ENCODE data around the gene NRM.
"Not testable (repeated sequence)": the region's sequence is repeated elsewhere in the genome, so short reads cannot be mapped to it uniquely, and the experiment has no call there.

GRCh38 chr6:30723843-30724741 is 33.3 kb upstream of the NRM start:
- not testable (repeated sequence) for TF ChIP-seq CTCF (IDR thresholded peaks at IDR 0.05 in 2 of 3, conservative IDR thresholded peaks at IDR 0.05 in 1 of 3; ENCODE audit: borderline replicate concordance in 1 of 3, insufficient read depth in 1 of 3, low read depth in 2 of 3, low read length in 2 of 3); POLR2AphosphoS5 (IDR thresholded peaks at IDR 0.05; ENCODE audit: low read depth, low read length); ATF3 (IDR thresholded peaks at IDR 0.05); JUND (IDR thresholded peaks at IDR 0.05); EZH2 (IDR thresholded peaks at IDR 0.05); POLR2A (IDR thresholded peaks at IDR 0.05; ENCODE audit: borderline replicate concordance, extremely low read depth, insufficient read depth, insufficient read length); SIN3A (IDR thresholded peaks at IDR 0.05; ENCODE audit: low read depth); EZH2phosphoT487 (IDR thresholded peaks at IDR 0.05; ENCODE audit: borderline replicate concordance)
